Germinal center (tissue), 1 donor: ENCODE data around the gene LSP1.
"Not testable (repeated sequence)": the region's sequence is repeated elsewhere in the genome, so short reads cannot be mapped to it uniquely, and the experiment has no call there.

Experiments used
- DNase-seq: peaks from one replicate; pipeline ENCODE4 v3.0.0; 2012; ENCODE audit warnings: mixed read lengths, low spot score

Gene LSP1

GRCh38 chr11:1864831-1865665, 12.2 kb downstream of the LSP1 start:
- no peak for DNase-seq

DNA sequence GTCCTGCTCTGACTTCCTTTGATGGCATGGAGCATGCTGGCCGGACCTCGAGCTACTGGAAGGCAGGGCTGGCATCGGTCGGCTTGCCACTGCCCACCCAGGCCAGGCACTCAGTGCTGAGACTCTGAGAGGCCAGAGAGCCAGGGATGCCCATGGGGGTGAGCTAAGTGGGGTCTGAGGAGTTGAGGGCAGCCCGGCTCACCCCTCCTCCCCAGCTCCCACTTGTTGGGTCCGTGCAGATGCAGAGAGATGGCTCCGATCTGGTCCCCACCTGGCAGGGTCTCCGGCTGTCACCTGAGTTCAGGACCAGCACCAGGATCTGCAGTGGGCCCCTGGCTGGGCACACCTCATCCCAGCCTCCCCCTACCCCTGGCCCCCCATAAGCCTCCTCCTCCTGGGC, 13.3 kb downstream of the LSP1 start:
- DNase-seq, result no peak

- no peak for DNase-seq
These were observed 13.9 kb downstream of the LSP1 start for GRCh38 chr11:1866776-1867175.

- DNase-seq, result no peak
These were observed 14.5 kb downstream of the LSP1 start for GRCh38 chr11:1867381-1867780.

- no peak for DNase-seq
These were observed 15.3 kb downstream of the LSP1 start for GRCh38 chr11:1868056-1868635.

GRCh38 chr11:1868636-1869291, 15.9 kb downstream of the LSP1 start:
- no peak for DNase-seq

DNA sequence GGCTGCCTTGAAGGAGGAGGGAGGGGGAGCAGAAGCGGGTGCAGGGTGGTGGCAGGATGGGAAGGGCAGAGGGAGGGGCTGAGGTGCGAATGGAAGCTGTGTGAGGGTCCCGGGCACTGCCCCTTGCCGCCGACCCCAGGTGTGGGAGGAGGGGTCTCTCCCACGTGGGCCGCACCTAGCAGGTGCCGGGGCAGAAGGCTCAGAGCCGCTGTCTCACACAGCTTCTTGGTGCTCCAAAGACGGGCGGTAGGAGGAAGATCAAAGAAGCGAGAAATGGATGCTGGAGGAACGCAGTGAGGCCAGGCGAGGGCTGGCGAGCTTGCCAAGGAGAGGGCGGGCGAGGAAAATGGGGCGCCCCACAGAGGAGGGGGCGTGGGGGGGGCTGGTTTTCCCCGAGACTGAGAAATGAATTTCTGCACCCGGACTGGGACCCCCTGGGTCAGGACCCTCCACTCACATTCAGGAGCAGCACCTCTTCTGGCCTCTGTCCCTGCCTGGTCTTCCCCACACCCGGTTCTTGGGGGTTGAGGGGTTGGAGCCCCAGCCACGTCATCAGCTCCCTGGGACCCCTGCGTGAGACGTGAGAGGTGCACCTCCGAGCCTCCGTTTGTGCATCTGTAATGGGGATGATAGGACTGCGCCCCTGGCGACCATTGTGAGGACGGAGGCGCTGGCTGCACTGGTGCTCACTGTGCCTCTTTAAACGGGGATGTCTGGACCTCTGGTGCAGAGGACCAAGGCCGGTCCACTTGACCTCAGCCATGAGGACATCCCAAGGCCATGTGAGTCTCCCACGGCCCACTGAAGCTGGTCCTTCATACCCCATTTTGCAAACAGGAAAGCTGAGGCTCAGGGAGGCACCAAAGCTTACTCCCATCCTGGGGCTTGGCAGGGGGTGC, 16.8 kb downstream of the LSP1 start:
- DNase-seq, result no peak

DNA sequence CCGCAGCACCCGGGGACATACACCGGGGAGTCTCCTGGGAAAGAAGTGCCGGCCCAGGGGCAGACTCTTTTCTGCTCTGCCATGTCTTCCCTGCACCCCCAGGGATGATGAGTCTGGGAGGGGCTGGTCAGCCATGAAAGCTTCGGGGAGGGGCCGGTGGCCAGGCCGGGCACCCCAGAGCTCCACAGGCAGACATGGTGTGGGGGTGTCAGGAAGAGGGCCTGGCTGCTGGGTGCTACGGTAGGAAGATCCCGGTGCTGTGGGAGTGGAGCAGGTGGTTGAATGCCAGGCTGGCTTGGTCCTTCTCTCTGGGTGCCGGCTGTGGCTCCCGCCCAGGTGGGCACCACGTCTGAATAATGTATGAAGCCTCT, 17.4 kb downstream of the LSP1 start:
- no peak for DNase-seq

- DNase-seq, result no peak
These were observed 18.0 kb downstream of the LSP1 start for GRCh38 chr11:1870721-1871466.

DNA sequence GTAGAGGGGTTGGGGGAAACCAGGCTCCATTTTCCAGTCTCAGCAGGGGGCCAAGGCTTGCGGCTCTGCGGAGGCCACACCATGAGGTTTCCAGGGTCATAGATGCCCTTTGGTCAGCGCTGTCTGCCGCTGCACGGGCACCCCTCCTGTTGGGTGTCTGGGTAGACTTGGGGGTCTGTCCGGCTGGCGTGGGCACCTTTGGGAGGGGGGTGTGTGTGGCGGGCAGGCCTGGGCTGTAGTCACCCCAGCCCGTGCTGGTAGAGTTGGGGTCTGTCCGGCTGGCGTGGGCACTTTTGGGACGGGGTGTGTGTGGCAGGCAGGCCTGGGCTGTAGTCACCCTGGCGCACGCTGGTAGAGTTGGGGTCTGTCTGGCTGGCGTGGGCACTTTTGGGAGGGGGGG, 18.6 kb downstream of the LSP1 start:
- DNase-seq, result no peak

- no peak for DNase-seq
These were observed 19.5 kb downstream of the LSP1 start for GRCh38 chr11:1872267-1872985.

GRCh38 chr11:1873048-1873812, 20.3 kb downstream of the LSP1 start:
- no peak for DNase-seq

DNA sequence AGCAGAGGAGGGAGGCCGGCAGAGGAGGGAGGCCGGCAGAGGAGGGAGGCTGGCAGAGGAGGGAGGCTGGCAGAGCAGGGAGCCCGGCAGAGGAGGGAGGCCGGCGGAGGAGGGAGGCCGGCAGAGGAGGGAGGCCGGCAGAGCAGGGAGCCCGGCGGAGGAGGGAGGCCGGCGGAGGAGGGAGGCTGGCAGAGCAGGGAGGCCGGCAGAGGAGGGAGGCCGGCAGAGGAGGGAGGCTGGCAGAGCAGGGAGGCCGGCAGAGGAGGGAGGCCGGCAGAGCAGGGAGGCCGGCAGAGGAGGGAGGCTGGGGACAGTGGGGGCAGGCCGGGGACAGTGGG, 20.9 kb downstream of the LSP1 start:
- DNase-seq, result not testable (repeated sequence)

GRCh38 chr11:1874441-1875092, 21.7 kb downstream of the LSP1 start:
- not testable (repeated sequence) for DNase-seq

DNA sequence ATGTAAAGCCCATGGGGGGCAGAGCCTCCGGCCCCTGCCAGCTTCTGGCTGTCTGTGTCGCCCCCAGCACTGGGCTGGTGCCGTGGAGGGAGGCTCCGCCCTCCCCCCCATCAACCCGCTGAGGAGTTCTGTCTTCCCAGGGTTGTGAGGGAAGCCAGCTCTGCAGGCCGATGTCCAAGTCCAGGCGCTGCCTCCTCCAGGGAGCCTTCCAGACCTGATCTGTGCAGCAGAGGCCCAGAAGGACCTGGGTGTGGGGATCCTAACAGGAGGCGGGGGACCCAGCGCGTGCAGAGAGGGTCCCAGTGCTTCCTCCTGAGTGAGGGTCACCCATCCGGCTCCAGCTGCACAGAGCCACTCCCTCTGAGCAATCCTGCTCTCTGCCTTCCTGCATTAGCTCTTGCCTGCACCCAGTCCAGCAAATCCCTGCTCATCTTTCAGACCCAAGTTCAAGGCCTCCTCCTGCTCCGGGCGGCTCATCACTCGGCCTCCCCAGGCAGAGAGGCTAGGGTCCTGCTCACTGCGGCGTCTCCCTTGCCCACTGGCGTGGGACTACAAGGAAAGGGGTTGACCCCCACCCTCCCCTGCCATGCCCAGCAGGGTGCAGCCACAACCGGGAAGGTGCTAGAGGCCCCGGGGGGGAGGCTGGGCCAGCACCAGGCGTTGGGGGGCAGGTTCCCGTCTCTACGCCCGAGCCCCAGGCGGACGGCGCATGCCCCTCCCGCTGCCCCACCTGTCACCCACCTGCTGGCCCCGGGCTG, 22.4 kb downstream of the LSP1 start:
- no peak for DNase-seq

- not testable (repeated sequence) for DNase-seq
These were observed 23.0 kb downstream of the LSP1 start for GRCh38 chr11:1875851-1876301.

GRCh38 chr11:1876361-1877063, 23.6 kb downstream of the LSP1 start:
- no peak for DNase-seq
